HG02840 (cell line): ENCODE results near the gene SPATC1L.

Experiments
- ATAC-seq: cut with Tn5 transposase; IDR thresholded peaks from one replicate; pipeline ENCODE4 v1.9.1; 2021; ENCODE audit warnings: mild to moderate bottlenecking, moderate library complexity, moderate number of reproducible peaks; ENCODE audit not compliant: unreplicated experiment, low FRiP score

The SPATC1L gene

DNA sequence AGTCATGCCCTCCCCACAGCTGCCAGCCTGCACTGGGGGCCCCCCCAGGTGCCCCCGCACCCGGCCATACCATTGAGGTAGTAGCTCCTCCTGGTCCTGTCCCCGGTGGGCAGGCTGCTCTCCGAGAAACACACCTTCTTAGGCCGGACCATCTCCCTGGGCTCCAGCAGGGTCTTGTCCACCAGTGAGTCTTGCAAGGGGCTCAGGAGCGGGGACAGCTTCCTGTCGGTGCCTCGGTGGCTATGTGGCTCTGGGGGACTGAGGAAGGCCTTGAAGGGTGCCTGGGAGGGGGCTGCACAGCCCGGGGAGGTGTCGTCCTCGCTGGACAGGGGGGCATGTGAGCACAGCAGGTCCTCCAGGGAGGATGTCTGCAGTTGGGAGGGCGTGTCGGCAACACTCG, 16.0 kb downstream of the SPATC1L start:
- ATAC-seq = no peak

- no peak for ATAC-seq
These were observed 19.2 kb downstream of the SPATC1L start for GRCh38 chr21:46165098-46165497.

- ATAC-seq = no peak
These were observed 20.9 kb downstream of the SPATC1L start for GRCh38 chr21:46163380-46163779.

- ATAC-seq = no peak
These were observed 22.3 kb downstream of the SPATC1L start for GRCh38 chr21:46161633-46162592.

DNA sequence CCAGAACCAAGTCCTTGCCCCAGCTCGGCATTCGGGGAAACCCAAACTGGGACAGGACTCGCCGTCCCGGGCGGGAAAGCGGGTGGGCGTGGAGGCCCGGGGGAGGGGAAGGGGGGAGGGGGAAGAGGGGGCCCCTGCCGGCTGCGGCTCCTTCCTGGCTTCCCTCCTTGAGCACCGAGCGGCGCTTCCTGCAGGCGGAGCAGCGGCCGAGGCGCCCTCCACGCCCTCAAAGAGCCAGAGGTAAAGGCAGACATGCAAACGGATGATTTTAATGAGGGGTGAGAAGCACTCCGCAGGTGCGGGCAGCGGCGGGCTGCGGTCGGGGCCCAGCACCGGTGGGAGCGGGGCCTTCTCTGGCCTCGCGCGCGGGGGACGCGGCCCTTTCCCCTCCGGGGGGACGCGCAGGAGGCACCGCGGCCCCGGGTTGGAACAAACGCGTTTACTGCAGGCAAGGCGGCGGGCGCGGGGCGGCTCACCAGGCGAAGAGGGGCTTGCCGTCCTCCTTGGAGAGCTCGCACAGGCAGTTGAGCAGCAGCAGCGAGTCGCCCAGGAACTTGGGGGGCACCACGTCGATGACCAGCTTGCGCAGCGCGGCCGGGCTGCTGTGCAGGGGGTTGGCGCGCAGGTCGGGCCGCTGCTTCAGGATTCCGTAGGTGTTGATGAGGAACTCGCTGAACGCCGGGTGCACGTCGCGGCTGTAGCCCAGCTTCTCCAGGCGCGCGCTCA, 23.2 kb downstream of the SPATC1L start:
- no peak for ATAC-seq

- ATAC-seq = no peak
These were observed 23.7 kb downstream of the SPATC1L start for GRCh38 chr21:46160657-46160906.

- ATAC-seq = no peak
These were observed 24.2 kb downstream of the SPATC1L start for GRCh38 chr21:46159841-46160656.

DNA sequence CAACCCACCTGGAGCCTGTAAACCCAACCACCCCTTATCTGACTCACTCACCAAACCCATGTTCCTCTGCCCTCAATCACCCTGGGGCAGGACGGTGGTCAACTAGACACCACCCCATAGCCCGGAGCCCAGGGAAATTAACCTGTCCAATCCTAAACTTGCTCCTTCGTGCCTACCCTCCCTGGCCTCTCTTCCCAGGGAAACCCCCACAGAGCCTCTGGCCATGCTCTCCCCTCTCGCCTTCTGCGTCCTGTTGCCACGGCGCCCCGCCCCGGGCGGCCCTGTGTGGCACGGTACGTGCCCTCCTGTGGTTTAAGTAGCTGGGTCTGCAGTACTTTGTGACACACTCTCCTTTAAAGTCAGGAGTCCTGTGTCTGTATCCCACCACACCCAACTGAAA, 24.9 kb downstream of the SPATC1L start:
- ATAC-seq = no peak

DNA sequence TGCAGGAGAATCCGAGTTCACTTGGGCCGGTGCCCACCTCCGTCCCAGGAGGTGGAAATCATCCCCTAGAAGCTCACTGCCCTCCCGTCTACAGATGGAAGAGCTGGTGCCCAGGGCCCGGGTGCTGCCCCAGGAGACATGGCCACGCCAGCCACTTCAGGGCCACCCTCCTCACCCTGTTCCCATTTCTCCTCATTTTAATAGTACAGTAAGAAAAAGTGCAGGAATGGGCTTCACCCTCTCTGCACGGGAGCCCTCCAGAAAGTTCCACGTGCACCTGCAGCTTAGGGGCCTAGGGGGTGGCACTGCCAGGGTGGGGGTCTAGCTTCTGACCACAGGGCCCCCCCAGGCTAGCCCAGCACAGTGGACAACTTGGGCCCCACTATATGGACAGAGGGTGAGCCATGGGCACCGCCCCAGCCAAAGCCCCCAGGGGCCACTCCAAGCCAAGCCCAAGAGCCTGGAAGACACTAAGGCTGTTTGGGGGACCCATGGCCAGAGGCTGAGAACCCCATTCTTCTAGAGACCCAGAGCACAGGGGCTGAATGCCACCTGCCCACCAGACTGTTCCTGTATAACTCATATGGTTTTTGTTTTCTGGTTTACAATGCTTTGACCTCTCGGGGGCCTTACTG, 25.5 kb downstream of the SPATC1L start:
- no peak for ATAC-seq

DNA sequence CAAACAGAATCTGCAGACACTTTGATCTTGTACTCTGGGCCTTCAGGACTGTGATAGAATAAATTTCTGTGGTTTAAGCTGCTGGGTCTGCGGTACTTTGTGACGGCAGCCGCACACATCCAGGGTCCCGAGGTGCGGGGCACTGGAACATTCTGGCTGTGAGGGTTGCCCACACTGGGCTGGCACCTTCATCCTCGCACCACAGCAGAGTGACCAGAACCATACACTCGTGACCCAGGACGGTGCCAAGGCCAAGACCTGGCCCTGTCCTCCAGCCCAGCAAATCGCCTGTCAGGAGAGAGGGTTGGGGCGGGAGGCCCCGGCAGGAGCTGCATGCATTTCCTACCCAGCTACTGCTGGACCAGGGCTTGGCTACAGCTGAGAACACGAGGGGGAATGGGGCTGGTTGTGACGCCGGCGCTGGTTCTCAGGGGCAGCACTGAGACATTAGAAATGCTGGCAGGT, 26.2 kb downstream of the SPATC1L start:
- ATAC-seq = no peak

DNA sequence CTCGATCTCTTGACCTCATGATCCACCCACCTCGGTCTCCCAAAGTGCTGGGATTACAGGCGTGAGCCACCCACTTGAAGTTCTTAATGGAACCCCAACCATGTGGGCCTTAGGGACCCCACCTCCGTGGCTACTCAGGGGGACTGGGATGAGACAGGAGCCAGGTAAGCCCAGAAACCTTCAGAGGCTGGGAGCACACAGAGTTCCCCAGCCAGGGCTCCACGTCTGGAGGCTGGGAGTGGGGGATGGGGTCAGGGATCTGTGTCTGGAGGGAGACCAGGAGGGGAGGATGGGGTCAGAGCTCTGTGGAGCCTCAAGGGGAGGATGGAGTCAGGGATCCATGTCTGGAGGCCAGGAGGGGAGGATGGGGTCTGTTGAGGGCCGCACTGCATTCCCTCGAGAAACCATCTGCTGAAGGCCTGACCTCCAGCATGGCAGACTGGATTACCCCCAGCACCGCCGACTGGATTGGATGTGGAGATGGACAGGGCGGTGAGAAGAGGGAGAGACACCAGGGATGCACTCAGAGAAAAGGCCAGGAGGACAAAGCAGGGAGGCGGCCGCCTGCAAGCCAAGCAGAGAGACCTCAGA, 26.8 kb downstream of the SPATC1L start:
- ATAC-seq = no peak

DNA sequence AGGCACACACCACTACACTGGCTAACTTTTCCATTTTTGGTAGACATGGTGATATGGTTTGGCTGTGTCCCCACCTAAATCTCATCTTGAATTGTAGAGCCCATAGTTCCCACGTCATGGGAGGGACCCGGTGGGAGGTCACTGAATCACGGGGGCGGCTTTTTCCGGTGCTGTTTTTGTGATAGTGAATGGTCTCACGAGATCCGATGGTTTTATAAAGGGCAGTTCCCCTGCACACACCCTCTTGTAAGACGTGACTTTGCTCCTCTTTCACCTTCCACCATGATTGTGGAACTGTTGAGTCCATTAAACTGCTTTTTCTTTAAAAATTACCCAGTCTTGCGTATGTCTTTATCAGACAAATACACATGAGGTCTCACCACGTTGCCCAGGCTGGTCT, 27.6 kb downstream of the SPATC1L start:
- no peak for ATAC-seq

DNA sequence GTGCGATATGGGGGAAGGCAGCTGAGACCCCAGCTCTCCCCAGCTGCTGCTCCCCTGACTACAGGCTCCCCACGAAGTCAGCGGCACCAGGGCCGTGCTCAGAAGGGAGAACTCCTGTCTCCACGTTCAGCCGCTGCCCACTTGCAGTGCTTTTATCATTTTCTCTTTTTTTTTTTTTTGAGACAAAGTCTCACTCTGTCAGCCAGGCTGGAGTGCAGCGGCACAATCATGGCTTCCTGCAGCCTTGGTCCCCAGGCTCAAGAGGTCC, 27.9 kb downstream of the SPATC1L start:
- no peak for ATAC-seq

DNA sequence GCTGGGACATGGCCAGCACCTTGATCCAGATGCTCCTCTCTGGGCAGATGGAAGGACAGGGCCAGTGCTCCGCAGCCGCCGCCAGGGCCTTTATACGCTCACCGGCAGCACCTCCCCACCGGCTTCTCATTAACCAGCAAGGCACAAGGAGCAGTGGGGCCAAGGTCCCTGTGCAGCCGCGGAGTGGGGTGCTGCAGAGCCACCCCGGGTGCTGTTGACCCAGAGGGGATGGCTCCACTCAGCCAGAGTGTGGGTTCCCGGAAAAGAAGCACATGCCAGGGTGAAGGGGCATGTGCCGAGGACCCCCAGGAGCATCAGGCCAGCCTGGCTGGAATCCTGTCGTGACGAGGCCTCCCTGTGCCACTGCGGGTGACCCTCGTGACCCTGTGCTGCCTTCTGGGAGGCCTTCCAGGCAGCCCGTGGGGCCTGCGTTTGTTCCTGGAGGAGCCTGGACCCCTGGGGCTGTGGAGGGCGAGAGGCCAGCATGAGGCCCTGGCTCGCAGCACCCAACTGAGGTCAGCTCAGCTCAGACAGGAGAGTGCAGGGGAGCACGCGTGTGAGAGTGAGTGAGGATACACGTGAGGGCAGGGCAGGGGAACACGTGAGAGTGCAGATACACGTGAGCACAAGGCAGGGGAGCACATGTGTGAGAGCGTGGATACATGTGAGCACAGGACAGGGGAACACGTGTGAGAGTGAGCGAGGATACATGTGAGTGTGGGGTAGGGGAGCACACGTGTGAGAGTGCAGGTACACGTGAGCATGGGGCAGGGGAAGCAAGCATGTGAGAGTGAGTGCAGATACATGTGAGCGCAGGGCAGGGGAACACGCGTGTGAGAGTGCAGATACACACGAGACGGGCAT, 28.5 kb downstream of the SPATC1L start, which contains the start of gene FTCD:
FTCD (minus strand) TSS at position 66 of the 864 bp plus-strand sequence; CDS start at position 10, 56 bp downstream.
- no peak for ATAC-seq

GRCh38 chr21:46154955-46155513, 29.2 kb downstream of the SPATC1L start:
- no peak for ATAC-seq

- no peak for ATAC-seq
These were observed 29.9 kb downstream of the SPATC1L start for GRCh38 chr21:46154155-46154954.

DNA sequence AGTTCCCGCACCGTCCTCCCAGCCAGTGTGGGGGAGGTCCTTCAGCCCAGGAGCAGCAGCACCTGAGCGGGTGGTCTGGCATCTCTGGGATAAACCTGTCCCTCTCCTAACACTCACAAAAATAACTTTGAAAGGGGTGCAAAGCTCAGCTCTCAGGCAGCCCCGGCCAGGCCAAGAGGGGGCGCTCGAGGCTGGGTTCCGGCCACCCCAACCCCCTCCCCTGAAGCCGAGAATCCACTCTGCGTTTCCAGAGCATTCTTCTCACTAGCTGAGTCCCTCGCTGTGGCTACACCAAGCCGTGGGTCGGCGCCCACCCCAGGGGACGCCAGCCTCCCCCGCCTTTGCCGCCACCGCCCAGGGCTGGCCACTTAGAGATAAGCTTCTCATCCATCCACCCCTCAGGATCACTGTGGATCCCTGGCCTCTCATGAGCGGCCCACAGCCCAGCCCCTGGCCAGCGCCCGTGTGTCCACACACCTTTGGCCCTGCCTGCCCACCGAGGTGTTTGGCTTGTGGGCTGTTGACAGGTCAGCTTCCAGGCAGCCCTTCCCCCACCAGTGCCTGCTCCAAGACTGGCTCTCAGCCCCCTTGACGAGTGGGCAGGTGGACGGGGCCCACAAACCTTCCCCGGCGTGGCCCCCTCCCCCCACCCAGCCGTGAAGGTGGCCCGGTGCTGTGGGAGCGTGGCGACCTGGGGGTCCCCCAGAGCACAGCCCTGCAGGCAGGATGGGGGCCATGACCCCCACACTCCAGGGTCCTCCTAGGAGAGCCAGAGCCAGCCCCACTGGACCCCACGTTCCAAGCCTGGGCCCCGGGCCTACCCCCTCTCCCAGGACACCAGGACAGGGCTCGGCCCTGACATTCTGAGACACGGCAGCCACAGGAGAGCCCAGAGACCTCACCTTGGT, 30.8 kb downstream of the SPATC1L start:
- ATAC-seq = no peak
